Stimulated activated CD8-positive, alpha-beta memory T cell treated with anti-CD3 and anti-CD28 coated beads, Interleukin-7, amount 100 ng/mL, for 48 hours (primary cell): ENCODE results near the gene UBE2C.
A peak's percentile ranks its signal among the peaks of the same experiment; 100 is the strongest.
"Not testable (repeated sequence)": the region's sequence is repeated elsewhere in the genome, so short reads cannot be mapped to it uniquely, and the experiment has no call there.

Experiments used
- DNase-seq, 2 donors: peaks; one replicate each; pipeline ENCODE4 v3.0.0-alpha.2; 2020; ENCODE audit warnings: low read depth in 1 of 2; ENCODE audit errors: extremely low read depth in 1 of 2

UBE2C gene

DNA sequence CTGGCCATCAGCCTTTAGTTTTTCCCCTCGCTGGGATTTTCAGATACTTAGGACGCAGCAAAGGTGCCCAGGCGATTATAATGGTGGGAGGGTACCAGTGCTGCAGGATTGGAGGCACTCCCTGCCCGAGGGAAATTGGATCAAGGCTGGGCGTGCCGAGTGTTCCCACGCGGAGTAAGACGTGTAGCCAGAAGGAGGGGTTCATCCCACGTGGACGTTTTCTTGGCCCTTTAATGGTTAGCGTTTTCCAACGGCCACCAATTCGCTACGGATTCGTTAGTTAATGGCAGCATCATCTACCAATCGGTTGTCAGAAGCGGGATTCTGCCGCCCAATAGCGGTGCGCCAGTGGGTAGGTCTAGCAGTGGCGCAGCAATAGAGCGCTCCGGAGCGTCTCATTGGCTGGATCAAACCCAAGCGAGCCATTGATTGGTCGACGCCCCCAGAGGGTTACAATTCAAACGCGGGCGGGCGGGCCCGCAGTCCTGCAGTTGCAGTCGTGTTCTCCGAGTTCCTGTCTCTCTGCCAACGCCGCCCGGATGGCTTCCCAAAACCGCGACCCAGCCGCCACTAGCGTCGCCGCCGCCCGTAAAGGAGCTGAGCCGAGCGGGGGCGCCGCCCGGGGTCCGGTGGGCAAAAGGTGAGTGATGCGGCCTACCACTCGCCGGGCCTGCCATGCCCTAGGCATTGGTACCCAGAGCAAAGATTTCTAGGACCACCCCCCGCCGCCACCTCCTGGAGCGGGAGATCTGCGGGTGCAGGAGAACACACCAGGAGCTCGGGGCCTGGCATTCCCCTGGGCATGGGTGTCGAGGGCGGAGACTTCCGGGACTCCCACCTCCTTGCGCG, at the start of gene UBE2C:
Gene UBE2C (plus strand): TSS at position 488 of the 849 bp plus-strand sequence. CDS start 52 bp downstream, at position 540.
- peak; percentile 87 to 94 for DNase-seq

DNA sequence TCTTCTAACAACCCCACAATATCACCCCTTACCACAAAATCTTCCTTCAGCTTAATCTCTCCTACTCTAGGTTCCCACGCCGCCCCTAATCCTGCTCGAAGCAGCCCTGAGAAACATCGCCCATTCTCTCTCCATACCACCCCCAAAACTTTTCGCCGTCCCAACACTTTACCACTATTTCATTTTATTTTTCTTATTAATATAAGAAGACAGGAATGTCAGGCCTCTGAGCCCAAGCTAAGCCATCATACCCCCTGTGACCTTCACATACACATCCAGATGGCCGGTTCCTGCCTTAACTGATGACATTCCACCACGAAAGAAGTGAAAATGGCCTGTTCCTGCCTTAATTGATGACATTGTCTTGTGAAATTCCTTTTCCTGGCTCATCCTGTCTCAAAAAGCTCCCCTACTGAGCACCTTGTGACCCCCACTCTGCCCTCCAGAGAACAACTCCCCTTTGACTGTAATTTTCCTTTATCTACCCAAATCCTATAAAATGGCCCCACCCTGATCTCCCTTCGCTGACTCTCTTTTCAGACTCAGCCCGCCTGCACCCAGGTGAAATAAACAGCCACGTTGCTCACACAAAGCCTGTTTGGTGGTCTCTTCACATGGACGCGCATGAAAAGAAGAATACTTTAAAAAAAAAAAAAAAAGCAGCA, 47.7 kb upstream of the UBE2C start:
- DNase-seq = not testable (repeated sequence)

DNA sequence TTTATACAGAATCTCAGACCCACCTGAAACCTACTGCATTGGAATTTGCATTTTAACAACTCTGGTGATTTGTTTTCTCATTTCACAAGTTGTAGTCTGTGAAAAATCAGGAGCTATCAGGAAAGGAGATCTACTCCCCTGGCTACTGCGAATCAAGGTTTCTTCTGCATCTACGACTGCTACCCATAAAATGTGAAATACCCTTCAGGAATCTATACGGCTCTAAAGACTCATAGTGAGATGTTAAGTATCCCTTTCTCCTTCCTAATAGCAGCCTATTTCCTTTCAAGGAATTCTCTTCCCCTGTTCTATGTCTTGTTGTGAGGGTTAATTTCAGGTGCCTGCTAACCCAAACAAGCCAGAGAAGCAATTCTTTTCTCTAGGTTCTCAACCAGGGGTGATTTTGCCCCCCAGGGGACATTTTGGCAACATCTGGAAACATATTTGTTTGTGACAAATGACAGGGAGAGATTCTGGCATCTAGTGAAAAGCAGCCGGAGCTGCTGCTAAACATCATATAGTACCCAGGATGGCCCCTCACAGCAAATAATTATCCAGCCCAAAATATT, 47.1 kb upstream of the UBE2C start:
- no peak for DNase-seq

DNA sequence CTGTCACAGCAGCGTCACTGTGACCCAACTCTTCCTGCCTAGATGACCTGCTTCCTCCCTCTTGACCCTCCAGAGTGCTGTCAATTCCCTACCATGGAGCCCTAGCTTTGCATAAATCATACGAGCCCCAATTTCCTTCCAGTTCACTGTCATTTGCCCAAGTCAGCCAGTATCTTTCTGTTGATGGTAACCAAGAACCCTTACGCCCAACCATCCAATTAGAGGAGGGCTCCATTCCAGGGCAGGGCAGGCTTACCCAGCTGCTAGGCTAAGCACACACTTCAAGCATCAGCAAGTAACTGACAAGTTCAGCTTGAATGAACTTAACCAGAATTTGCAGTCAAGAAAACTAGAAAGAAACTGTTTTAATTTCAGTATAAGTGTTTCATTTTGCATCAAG, 46.5 kb upstream of the UBE2C start:
- DNase-seq = no peak

DNA sequence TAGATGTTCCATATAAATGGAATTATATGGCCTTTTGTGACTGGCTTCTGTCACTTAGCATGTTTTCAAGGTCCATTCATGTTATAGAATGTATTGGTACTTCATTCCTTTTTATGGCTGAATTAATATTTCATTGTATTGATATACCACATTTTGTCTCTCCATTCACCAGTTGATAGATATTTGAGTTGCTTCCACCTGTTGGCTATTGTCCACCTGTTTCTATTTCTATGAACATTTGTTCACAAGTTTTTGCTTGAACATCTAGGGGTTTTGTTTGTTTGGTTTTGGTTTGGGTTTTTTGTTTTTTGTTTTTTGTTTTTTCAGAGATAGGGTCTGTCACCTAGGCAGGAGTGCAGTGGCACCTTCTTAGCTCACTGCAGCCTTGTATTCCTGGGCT, 44.0 kb upstream of the UBE2C start:
- no peak for DNase-seq

DNA sequence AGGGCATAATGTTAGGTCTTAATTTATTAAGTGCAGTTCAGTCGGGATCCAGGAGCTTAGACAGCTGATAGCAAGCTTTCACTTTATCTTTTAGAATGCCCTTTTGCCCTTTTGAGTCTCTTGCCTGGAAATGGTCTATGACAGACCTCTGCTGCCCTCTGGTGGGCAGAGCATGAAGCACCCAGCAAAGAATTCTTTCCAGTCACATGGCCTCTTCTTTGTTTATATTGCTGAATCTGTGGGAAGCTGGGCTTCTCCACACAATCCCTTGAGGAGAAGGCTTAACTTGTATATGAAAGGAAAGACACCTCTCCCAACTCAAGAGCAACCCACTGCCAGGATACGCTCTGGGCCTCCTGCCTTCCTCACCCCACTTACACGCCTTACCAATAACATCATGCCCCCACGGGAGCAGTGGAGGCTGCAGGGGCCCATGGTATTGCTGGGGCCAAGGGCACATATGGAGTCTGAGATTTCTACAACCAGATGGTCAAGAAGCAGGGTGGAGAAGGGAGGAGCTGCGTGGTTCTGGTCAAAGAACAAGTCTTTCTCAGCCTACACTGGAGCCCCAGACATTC, 41.2 kb upstream of the UBE2C start:
- peak; percentile 41 to 44 for DNase-seq

DNA sequence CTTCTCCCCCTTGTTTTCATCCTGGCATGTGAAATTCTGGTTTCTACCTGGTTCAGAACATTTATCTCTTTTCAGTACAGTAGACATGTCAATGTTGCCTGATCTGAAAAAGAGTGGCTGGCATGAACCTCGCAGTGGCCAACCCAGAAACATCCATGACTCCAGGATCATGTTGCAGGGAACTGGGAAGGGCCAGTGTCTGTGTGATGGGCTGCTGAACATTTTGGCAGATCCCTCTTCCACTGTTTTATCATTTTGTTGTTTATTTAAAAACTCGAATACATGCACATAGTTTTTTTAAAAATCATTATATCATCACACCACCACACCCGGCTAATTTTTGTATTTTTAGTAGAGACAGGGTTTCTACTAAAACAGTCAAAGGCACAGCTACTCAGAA, 39.8 kb upstream of the UBE2C start:
- no peak for DNase-seq

DNA sequence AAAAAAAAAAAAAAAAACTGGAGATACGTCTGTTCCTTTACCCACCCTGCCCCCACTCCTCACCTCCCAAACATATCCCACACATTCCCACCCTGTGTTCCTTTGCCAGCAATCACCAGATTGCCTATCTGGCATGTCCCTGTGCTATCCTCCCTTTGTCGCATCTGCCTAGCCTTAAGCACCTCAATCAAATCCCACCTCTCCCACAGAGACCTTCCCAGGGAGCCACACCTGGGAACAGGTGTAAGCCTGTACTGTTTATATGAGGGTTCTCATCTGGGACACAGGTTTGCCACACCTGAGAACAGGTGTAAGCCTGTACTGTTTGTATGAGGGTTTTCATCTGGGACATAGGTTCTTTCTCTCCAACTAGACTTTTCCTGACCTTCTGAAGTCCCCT, 37.5 kb upstream of the UBE2C start:
- DNase-seq = no peak

DNA sequence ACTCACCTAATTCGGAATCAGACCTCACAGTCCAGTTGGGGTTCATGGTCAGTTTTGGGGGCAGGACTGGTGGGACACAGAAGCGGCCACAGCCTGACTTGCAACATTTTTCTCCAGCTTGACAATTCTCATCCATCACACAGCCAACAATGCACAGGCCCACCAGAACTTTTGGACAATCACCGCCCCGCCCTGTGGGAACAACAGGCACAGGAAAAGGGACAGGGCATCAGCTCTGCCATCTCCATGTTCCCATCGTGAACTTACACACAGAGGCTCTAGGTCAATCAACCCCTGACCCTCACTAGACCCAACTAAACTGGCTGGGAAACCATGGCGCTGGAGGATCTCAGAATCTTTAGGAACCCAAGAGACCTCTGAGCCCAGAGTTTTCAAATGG, 37.0 kb upstream of the UBE2C start:
- DNase-seq = no peak

DNA sequence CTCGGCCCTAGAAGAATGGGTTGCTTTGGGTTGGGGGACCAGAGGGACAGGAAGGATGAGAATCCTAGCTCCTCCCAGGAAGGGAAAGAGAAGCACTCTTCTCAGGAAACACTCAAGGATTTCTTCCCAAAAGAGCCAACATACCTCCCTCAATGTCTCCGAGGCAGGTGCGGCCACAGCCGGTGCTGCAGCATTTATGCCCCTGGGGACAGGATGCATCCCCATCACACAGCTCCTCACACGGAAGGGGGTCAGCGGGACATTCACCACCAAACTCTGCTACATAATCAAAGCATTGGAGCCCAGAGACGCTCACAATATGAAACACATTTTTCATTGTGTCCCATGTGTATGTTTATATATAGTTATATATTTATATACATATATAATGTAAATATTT, 35.5 kb upstream of the UBE2C start:
- no peak for DNase-seq

DNA sequence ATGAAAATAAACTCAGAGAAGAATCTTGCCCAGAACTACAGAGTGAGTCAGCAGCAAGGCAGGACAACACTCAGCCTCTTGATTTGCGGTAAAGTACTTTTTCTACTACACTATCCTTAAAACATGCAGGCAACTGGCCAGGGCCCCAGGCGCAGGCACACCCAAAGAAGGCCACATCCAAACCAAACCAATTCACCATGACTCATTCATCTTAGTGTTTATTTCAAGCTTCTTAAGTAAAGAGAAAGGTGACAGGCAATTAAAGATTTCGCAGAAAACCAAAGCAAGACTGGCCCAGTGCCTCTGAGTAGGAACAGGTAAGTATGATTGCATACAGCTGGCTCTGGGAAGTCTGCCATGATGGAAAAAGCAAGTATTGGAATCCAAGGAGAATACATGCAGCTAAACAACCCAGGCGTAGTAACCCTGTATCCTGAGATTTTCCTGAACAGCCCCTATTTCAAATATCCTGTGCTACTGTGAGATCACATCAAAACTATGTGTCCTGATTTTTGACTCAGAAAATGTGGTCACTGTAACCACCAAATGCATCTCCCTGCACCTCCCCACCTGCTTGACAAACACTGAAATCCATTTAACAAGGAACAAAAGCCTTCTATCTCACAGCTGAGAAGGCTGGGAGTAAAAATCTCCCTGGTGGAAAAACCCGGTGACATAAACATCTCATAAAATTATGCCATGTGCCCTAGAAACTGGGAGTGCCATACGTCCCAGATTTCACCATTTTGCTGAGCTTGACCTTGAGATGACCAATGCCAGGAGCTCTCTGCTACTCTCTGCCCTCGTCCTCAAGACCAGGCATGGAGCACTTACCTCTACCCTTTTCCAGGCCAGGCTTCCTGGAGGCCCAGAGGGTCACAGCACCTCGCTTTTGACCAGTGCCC, 33.2 kb upstream of the UBE2C start:
- DNase-seq = no peak

DNA sequence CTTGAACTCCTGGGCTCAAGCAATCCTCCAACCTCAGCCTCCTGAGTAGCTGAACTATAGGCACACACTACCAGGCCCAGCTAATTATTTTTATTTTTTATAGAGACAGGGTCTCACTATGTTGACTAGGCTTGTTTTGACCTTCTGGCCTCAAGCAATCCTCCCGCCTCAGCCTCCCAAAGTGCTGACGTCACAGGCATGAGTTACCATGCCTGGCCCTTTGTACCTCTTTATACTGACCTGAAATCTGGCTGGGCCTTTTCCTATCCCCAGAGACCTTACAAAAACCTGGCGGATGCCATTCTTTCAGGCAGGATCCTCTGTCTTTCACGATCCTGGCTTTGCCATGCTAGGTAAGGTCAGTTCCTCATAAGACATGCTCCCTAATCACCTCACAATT, 32.3 kb upstream of the UBE2C start:
- DNase-seq = no peak

DNA sequence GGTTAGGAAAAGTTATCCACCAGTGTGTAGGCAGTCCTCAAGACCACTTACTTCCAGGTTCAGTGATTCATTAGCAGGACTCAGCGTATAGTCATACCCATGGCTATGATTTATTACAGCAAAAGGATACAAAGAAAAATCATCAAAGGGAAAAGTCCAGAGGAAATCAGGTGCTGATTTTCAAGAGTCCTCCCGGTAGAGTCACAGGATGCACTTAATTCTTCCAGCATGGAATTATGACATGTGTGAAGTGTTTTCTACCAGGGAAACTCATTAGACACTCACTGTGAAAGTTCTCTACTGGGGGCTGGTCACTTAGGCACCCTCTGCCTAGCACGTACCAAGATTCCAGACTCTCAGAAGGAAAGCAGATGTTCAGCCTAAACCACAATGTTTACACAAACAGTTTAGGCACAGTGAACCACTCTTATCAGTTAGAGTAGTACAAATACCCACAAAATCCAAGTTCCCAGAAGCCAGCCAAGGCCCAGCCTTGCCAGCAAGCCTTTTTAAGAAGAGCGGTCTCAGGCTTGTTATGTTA, 31.0 kb upstream of the UBE2C start:
- DNase-seq = no peak

DNA sequence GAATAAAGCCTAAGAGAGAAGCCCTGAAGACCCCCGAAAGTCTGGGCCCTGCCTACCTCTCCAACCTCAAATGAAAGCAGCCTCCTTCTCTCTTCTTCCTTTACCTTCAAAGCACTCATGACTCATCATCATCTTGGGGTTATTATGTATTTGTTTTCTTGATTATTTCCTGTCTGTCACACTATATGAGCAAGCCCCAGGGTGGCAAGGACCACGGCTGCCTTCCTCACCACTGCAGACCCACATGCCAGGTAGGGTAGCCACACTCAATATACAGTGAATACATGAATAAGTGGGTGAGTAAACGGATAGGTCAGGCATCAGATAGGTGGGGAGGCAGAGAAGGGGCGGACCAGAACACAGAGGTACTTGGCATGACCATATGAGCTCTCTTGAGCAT, 29.6 kb upstream of the UBE2C start:
- DNase-seq = no peak

DNA sequence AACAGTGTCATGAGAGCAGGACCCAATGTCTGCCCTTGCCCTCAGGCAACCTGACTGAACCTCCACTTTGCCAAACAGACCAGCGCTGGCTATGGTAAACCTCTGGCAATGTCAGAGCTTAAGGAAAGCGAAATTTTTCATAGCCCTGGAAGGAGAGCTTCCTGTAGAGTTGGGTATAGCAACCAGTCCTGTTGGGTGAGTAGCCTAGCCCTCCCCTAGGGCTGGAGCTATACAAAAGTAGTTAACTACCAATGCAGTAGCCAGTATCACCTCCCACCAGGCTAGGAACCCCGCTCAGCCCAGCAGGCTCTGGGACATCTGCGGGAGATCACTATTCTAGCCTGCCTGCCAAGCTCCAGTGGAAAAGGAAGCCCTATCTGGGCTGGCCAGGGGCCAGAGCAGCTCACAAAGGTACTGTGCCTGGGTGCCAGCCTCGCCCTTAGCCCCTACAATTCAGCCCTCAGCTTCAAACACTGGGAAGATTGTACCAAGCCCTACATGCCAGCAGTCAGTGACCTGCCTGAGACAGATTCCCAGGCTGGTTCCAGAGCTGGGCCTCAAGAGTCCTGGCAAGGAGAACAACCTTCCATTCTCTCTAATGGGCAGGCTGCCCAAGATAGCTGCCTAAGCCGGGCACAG, 28.7 kb upstream of the UBE2C start:
- DNase-seq = no peak

DNA sequence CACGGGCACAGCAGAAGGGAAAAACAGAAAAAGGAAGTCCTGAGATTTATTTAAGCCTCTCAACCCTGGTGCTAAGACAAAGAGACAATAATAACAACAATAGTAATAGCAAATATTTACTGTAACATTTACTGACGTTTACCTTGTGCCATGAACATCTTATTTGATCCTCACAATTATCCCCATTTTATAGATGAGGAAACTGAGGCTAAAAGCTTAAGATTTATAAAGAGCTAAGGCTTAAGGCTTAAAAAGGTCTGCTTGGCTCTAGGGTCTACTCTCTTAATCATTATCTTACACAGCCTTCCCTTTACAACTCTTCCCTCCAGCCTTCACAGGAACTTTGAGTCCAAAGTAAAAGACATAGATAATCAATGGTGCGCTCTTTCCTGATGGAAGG, 24.1 kb upstream of the UBE2C start:
- no peak for DNase-seq

DNA sequence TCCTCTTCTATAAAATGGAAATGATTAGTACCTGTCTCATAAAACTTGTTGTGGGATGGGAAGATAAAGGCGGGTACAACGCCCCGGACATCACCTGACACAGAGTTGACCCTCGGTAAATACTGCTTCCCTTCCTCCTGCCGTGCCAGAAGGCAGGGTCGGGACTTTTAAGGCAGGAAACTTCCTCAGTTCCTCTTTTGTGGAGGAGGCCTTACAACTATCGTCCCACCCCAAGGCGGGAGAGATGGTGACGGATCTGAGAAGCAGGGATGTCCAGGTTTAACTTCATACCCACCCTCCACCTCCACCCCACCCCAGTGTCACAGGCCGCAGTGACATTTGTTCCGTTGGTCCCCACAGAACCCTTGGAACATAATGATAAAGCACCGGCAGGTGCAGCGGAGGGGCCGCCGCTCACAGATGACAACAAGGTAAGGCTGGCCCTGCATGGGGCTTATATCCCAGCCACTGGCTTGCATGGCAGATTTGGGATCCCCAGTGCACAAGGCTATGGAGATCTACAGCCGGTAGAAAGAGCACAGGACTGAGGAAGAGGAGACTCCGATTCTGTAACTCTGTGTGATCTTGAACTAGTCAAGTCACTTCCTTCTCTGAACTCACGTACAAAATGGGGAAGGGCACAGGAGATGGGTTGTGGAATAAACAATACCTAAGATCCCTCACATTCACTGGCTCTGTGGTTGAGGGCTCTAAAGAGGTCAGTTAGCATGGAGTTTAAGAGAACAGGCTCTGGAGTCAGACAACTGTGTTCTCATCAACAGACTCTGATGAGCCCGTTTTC, 19.9 kb upstream of the UBE2C start:
- DNase-seq = no peak

DNA sequence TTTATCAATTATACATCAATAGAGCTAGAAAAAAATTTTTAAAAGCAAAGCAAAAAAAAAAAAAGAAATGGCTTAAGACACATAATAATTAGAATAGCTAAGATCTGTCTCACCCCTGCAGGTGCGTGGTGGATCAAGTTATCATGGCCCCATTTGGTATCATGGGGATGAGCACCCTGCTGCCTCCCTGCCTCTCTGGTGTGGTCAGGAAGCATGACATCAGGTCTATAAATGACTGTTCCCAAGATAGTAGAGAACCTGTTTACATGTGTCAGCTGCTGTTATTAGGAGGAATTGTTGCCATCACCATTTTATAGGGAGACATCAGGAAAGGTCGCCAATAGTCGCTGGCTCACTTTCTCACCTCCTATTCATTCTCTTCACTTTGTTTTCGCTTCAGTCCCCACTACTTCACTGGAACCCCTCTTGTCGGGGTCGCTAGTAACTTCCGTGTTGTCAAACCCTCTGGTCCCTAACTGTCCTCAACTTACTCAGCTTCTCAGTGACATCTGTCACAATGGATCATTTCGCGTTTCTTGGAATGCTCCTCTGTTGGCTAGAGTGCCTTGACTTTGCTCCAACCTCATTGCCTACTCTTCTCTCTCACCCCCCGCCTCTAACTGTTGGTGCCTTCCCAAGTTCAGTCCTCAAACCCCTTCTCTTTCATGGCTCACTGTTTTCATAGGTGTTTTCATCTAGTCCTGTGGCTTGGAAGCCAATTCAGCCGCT, 15.9 kb upstream of the UBE2C start:
- no peak for DNase-seq
